ENCODE data around the gene TNFRSF18. TPM values are rescaled to one million over a fixed set of nuclear protein-coding genes. Genes with fewer than 3 reads are reported as not detected.

TNFRSF18 gene
- total RNA-seq, 2 experiments from 2014 or later: 17.5 to 18.8 TPM

- no peak overlapping the region for H3K4me3 Mint-ChIP-seq
- ATAC-seq (no peak), DNase-seq (no peak)
- H3K27ac Mint-ChIP-seq: no peak overlapping the region
- H3K27me3 Mint-ChIP-seq (ENCODE audit: low read depth): no peaks in the 10 kb centered on the region
- H3K4me1 Mint-ChIP-seq (ENCODE audit: low read depth): peaks cover 40% of the 10 kb centered on the region
- POLR2A ChIA-PET: interaction anchor here (1.1 to 1.3 kb wide), 3 partner anchors 27 to 191 kb away, joined by 3 read pairs; partner anchors contain the start of gene ISG15
- CTCF ChIA-PET: interaction anchor here (2.6 kb wide), 1 partner anchor 82 kb away, joined by 10 read pairs; no protein-coding TSS in a partner anchor
- no peaks in the 10 kb centered on the region for H3K36me3 Mint-ChIP-seq (ENCODE audit: low read depth)
- H3K9me3 Mint-ChIP-seq (ENCODE audit: insufficient read depth): no peaks in the 10 kb centered on the region
Observed at GRCh38 chr1:1204425-1204920, 1.9 kb downstream of the TNFRSF18 start.

- peak overlapping the region; percentile 77 for H3K27ac Mint-ChIP-seq
- H3K4me3 Mint-ChIP-seq: no peak overlapping the region
- H3K9me3 Mint-ChIP-seq (ENCODE audit: insufficient read depth): no peaks in the 10 kb centered on the region
- DNase-seq (no peak), ATAC-seq (no peak)
- peaks cover 37% of the 10 kb centered on the region for H3K4me1 Mint-ChIP-seq (ENCODE audit: low read depth)
- ChIA-PET CTCF (interaction anchor here (2.6 kb wide), 1 partner anchor 81 kb away, joined by 10 read pairs; no protein-coding TSS in a partner anchor), POLR2A (no interaction called here)
- no peaks in the 10 kb centered on the region for H3K36me3 Mint-ChIP-seq (ENCODE audit: low read depth)
- no peaks in the 10 kb centered on the region for H3K27me3 Mint-ChIP-seq (ENCODE audit: low read depth)
Observed at GRCh38 chr1:1203561-1204424, 2.6 kb downstream of the TNFRSF18 start.

- Mint-ChIP-seq H3K27ac (no peak overlapping the region), H3K36me3 (ENCODE audit: low read depth) (no peaks in the 10 kb centered on the region), H3K4me1 (ENCODE audit: low read depth) (peaks cover 30% of the 10 kb centered on the region), H3K27me3 (ENCODE audit: low read depth) (no peaks in the 10 kb centered on the region), H3K9me3 (ENCODE audit: insufficient read depth) (no peaks in the 10 kb centered on the region), H3K4me3 (no peak overlapping the region)
- no peak for DNase-seq
- no peak for ATAC-seq
- POLR2A ChIA-PET: no interaction called here
- CTCF ChIA-PET: no interaction called here
Observed at GRCh38 chr1:1202831-1203560, 3.4 kb downstream of the TNFRSF18 start.

GRCh38 chr1:1200876-1201810 is 5.2 kb downstream of the TNFRSF18 start:
- Mint-ChIP-seq H3K9me3 (ENCODE audit: insufficient read depth) (no peaks in the 10 kb centered on the region), H3K4me1 (ENCODE audit: low read depth) (peaks cover 18% of the 10 kb centered on the region), H3K4me3 (peak overlapping the region; percentile 28), H3K27ac (peak overlapping the region; percentile 80), H3K27me3 (ENCODE audit: low read depth) (no peaks in the 10 kb centered on the region), H3K36me3 (ENCODE audit: low read depth) (no peaks in the 10 kb centered on the region)
- POLR2A ChIA-PET: no interaction called here
- peak; percentile 76 for ATAC-seq
- DNase-seq: peak; percentile 77
- CTCF ChIA-PET: interaction anchor here (1.1 kb wide), 1 partner anchor 79 kb away, joined by 6 read pairs; no protein-coding TSS in a partner anchor

GRCh38 chr1:1199961-1200875 is 6.2 kb downstream of the TNFRSF18 start:
- POLR2A ChIA-PET: no interaction called here
- no peak for ATAC-seq
- peaks cover under 1% of the 10 kb centered on the region for H3K36me3 Mint-ChIP-seq (ENCODE audit: low read depth)
- H3K4me1 Mint-ChIP-seq (ENCODE audit: low read depth): peaks cover 15% of the 10 kb centered on the region
- H3K4me3 Mint-ChIP-seq: peak overlapping the region; percentile 34
- no peaks in the 10 kb centered on the region for H3K9me3 Mint-ChIP-seq (ENCODE audit: insufficient read depth)
- CTCF ChIA-PET: interaction anchor here (1.1 kb wide), 1 partner anchor 78 kb away, joined by 6 read pairs; no protein-coding TSS in a partner anchor
- no peak for DNase-seq
- peak overlapping the region; percentile 80 for H3K27ac Mint-ChIP-seq
- no peaks in the 10 kb centered on the region for H3K27me3 Mint-ChIP-seq (ENCODE audit: low read depth)

- POLR2A ChIA-PET: no interaction called here
- Mint-ChIP-seq H3K9me3 (ENCODE audit: insufficient read depth) (no peaks in the 10 kb centered on the region), H3K4me1 (ENCODE audit: low read depth) (peaks cover 15% of the 10 kb centered on the region), H3K27me3 (ENCODE audit: low read depth) (no peaks in the 10 kb centered on the region), H3K27ac (peak overlapping the region; percentile 30), H3K4me3 (no peak overlapping the region), H3K36me3 (ENCODE audit: low read depth) (peaks cover 2% of the 10 kb centered on the region)
- ATAC-seq: no peak
- CTCF ChIA-PET: no interaction called here
- no peak for DNase-seq
Observed at GRCh38 chr1:1199141-1199960, 7.0 kb downstream of the TNFRSF18 start.

GRCh38 chr1:1198423-1199140 is 7.8 kb downstream of the TNFRSF18 start:
- Mint-ChIP-seq H3K36me3 (ENCODE audit: low read depth) (peaks cover 2% of the 10 kb centered on the region), H3K9me3 (ENCODE audit: insufficient read depth) (no peaks in the 10 kb centered on the region), H3K27ac (no peak overlapping the region), H3K4me3 (no peak overlapping the region), H3K27me3 (ENCODE audit: low read depth) (peaks cover 2% of the 10 kb centered on the region), H3K4me1 (ENCODE audit: low read depth) (peaks cover 15% of the 10 kb centered on the region)
- DNase-seq (no peak), ATAC-seq (no peak)
- POLR2A ChIA-PET: no interaction called here
- CTCF ChIA-PET: no interaction called here

- DNase-seq (no peak), ATAC-seq (no peak)
- Mint-ChIP-seq H3K27ac (no peak overlapping the region), H3K4me1 (ENCODE audit: low read depth) (peaks cover 15% of the 10 kb centered on the region), H3K9me3 (ENCODE audit: insufficient read depth) (no peaks in the 10 kb centered on the region), H3K27me3 (ENCODE audit: low read depth) (peaks cover 2% of the 10 kb centered on the region), H3K4me3 (no peak overlapping the region), H3K36me3 (ENCODE audit: low read depth) (peaks cover 2% of the 10 kb centered on the region)
- CTCF ChIA-PET: no interaction called here
- POLR2A ChIA-PET: no interaction called here
Observed at GRCh38 chr1:1197551-1198422, 8.6 kb downstream of the TNFRSF18 start.

- Mint-ChIP-seq H3K27me3 (ENCODE audit: low read depth) (peaks cover 2% of the 10 kb centered on the region), H3K4me3 (no peak overlapping the region), H3K9me3 (ENCODE audit: insufficient read depth) (peaks cover 1% of the 10 kb centered on the region), H3K27ac (no peak overlapping the region), H3K4me1 (ENCODE audit: low read depth) (peaks cover 15% of the 10 kb centered on the region), H3K36me3 (ENCODE audit: low read depth) (peaks cover 2% of the 10 kb centered on the region)
- no peak for DNase-seq
- ChIA-PET POLR2A (no interaction called here), CTCF (no interaction called here)
- no peak for ATAC-seq
Observed at GRCh38 chr1:1197188-1197500, 9.2 kb downstream of the TNFRSF18 start.
